GM11168 (cell line): Measurements from ENCODE around the gene HDAC10.

Experiments used
- in situ Hi-C: fragments of 300-500 bp; cut with MboI; formaldehyde crosslinking; loops from one replicate; pipeline ENCODE4 v1.12.0; 2022; ENCODE audit warnings: low sequenced_read_pairs; ENCODE audit not compliant: unreplicated experiment

Gene HDAC10, protein sequence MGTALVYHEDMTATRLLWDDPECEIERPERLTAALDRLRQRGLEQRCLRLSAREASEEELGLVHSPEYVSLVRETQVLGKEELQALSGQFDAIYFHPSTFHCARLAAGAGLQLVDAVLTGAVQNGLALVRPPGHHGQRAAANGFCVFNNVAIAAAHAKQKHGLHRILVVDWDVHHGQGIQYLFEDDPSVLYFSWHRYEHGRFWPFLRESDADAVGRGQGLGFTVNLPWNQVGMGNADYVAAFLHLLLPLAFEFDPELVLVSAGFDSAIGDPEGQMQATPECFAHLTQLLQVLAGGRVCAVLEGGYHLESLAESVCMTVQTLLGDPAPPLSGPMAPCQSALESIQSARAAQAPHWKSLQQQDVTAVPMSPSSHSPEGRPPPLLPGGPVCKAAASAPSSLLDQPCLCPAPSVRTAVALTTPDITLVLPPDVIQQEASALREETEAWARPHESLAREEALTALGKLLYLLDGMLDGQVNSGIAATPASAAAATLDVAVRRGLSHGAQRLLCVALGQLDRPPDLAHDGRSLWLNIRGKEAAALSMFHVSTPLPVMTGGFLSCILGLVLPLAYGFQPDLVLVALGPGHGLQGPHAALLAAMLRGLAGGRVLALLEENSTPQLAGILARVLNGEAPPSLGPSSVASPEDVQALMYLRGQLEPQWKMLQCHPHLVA

GRCh38 chr22:50250555-50251476 lies at the start of gene HDAC10:
Gene HDAC10, minus strand, starts transcription at chr22:50251265. Its CDS starts 233 bp downstream, at chr22:50251032.
- in situ Hi-C loops: no loop called here

DNA sequence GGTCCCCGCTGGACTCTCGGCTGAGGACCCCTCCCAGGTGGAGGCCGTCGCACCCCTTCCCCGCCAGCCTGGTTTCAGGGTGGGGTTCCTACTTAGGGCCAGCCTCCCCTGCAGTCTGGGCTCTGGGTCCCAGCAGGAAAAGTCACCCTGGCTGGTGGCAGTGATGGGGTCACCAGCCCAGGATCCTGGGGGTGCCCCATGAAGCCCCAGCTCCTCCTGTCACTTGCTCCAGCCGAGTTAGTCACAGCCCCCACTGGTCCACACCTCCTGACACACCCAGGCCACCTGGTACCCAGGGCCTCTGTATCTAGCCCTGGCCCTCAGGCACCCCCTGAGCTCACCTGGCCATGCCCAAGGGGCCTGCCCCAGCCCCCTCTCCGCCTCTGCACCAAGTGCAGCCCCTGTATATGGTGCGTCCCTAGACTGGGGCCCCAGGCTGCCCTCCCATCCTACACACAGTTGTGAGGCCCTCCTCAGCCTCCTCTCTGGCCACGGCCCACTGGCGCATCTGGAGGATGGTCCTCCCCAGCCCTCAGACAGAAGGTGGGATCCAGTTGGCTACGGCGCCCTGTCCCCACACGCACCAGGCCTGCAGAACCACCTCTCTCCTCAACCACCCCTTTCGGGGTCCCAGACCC lies 49.7 kb upstream of the HDAC10 start:
- in situ Hi-C loops: no loop called here

DNA sequence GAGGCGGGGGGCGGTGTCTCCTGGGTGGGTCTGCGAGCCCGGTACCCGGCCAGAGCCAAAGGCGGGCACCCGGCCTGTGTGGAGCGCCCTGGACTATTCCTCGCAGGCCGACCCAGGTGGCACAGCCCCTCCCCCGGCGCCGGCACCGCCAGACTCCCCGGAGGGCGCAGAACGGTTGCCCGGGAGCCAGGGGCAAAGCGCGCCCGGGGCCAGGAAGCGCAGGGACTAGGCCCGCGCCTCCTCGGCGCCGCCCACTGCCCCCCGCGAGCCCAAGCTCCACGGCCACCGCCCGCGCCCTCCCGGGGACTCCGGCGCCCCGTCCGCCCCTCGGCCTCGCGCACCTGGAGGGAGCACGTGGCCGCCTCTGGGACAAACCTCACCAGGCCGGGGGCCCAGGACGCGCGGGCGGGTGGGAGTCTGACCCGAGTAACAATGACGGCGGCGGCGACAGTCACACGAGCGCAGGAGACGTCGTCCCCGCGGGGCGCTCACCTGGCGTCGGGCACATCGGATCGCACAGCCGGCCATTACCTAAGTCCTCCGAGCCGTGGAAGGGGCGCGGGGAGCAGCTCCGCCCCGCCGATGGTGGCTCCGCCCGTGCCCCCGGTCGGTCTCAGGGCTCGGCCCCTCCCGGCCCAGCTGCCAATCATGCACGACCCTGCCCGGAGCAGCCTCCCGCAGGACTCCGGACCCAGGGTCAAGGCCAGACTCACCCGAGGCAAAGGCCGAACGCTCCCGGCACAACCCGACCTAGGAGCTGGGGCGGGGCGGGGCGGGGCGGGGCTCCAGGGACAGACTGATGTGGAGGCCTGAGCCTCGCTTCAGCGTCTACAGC lies 48.9 kb upstream of the HDAC10 start:
- in situ Hi-C loops: no loop called here

DNA sequence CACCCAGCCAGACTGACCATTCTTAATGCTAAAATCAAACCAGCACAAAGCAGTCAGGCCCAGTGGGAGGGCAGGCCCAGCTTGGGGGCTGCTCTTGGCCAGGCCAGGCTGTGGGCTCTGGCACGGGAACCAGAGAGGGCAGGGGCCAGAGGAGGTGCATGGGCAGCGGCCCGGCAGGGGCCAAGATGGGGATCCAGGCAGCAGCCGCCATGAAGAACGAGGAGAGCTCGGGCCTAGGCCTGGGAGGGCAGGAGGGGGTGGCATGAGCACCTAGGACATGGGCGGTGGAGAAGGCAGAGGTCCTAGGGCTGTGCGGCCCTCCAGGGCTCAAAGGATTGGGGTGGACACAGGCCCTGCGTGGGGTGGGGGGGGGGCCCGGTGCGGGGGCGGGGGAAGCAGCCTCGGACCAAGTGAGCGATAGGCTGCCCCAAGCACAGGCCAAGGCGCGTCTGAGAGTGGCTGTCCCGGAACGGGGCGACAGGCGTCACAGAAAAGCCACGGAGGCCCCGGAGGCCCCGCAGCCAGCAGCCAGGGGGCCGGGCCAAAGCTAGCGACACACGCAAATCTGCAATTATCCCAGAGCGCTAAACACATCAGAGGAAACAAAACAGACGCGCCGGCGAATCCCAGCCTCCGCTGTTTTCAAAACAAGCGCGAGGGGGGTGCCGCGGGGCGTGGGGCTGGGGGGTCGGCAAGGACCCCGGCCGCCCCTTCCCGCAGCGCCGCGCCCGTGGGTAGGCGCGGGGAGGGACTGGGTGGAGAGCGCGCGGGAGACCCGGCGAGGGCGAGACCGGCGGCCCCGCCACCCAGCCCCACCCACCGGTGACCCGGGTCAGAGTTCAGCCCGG lies 48.1 kb upstream of the HDAC10 start:
- in situ Hi-C loops: no loop called here

GRCh38 chr22:50298266-50298637 lies 47.2 kb upstream of the HDAC10 start:
- in situ Hi-C loops: no loop called here

GRCh38 chr22:50297510-50298265 lies 46.6 kb upstream of the HDAC10 start:
- in situ Hi-C loops: no loop called here

GRCh38 chr22:50296658-50297490 lies 45.8 kb upstream of the HDAC10 start:
- in situ Hi-C loops: no loop called here

DNA sequence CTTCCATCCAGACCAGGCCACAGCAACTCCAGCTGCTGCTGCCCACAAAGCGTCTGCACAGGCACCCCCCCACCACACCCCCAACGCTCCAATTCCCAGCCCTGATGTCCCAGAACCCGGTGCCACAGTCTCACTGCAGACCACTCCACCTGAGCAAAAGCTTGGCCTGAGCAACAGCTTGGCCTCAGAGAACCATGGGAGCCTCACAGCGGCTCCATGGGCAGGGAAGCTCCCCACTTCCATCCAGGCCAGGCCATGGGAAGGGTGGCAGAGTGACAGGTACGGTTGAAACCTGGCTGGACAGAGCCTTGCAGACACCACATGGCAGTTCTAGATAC lies 43.2 kb upstream of the HDAC10 start:
- in situ Hi-C loops: loop anchor here (5.0 kb wide), 1 partner anchor 33 kb away; the partner anchor contains the start of gene DENND6B

DNA sequence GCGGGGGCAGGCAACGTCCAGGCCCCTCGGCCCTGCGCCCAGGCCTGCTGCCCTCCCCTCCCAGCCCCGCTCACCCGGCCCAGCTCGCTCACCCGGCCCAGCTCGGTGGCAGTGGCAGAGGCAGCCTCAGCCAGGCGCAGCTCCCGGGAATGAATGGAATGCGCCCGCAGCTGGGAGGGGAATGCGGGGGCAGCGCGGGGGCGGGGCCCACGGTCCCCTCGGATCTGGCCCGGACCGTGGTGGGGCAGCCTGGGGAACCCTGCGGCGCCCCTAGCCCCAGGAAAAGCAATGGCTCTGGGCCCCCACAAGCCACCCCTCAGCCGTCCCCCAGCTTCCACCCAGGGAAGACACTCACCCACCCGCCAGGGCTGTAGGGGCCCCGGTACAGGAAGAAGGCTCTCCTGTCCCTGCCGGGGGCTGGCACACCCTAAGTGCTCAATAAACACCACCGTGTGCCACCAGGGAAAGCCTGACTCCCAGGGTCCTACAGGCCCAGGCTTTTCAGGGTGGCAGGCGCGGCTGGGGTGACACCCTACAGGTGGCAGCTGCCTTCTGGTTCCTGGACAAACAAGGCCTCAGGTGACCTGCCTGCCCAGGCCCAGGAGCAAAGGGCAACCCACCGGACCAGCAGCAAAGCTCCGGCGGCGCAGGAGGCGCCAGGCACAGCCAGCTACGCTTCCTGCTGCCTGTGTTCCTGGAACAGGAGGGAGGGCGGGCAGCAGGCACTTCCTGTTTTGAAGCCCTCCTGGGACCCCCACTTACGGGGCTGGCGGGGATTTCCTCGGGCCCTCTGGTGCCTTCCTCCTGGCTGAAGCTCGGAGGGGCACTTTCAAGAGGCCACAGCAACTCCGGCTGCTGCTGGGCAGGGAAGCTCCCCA lies 42.6 kb upstream of the HDAC10 start:
- in situ Hi-C loops: loop anchor here (5.0 kb wide), 1 partner anchor 34 kb away; the partner anchor contains the start of gene DENND6B

GRCh38 chr22:50292643-50293440 lies 41.8 kb upstream of the HDAC10 start:
- in situ Hi-C loops: loop anchor here (5.0 kb wide), 1 partner anchor 34 kb away; the partner anchor contains the start of gene DENND6B

DNA sequence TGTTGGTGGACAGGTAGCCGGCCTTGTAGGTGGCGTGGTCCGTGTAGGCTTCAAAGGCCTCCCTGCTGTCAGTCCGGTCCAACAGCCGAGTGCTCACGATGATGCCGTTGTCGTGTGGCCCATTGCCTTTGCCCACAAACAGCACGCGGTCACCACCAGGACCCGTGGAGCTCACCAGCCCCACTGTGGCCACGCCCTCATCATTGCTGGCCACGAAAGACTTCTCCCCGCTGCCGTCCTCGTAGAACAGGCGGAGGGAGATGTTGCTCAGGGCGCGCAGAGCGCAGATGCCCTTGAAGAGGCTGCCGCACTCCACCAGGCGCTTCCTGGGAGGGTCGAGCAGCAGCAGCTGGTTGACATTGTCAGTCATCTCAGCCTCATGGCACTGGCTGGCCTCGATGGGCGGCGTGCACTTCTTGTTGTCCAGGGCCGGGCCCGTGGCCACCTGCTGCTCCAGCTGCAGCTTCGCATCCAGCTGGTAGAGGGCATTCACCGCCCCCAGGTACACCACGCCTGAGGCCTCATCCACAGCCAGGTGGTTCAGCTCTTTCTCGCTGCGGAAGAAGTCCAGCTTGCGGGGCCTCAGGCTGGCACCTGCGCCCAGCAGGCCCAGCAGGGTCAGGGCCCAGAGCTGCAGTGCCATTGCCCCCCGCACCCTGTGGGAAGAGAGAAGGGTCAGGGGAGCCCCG lies 39.0 kb upstream of the HDAC10 start:
- in situ Hi-C loops: loop anchor here (5.0 kb wide), 1 partner anchor 37 kb away; the partner anchor contains the start of gene DENND6B

- in situ Hi-C loops: no loop called here
Observed at GRCh38 chr22:50289151-50289941, 38.3 kb upstream of the HDAC10 start.

GRCh38 chr22:50287731-50288130 lies 36.7 kb upstream of the HDAC10 start:
- in situ Hi-C loops: no loop called here
